CD8-positive, alpha-beta memory T cell (primary cell): ENCODE results near the gene RITA1. TPM values are rescaled to one million over a fixed set of nuclear protein-coding genes. Genes with fewer than 3 reads are reported as not detected.
A peak's percentile ranks its signal among the peaks of the same experiment; 100 is the strongest.

Experiments
- CTCF ChIA-PET: fragments of 350-600 bp; sonication (Branson Sonifier 250); formaldehyde crosslinking; loops from one replicate; lab custom pipeline; 2021; ENCODE audit warnings: antibody characterized with exemption; lab: Charles Lee
- POLR2A ChIA-PET: fragments of 350-600 bp; sonication (Branson Sonifier 250); formaldehyde crosslinking; loops from one replicate; lab custom pipeline; 2021; ENCODE audit warnings: antibody characterized with exemption; lab: Charles Lee
- DNase-seq, 5 donors: peaks; one replicate each; pipeline versions ENCODE4 v3.0.0 to v3.0.0-alpha.2; 2020 to 2022; ENCODE audit warnings: mixed read lengths in 1 of 5
- H3K27ac ChIP-seq: one replicate; pipeline ENCODE4 v1.7.0; 2013; ENCODE audit warnings: low read depth, mild to moderate bottlenecking, low read length, moderate library complexity
- H3K27me3 ChIP-seq: 2 replicates; pipeline ENCODE4 v1.7.0; 2013; ENCODE audit warnings: low read length, mild to moderate bottlenecking; ENCODE audit not compliant: insufficient read depth, poor library complexity, severe bottlenecking
- H3K36me3 ChIP-seq: 2 replicates; pipeline ENCODE4 v1.7.0; 2013; ENCODE audit warnings: mild to moderate bottlenecking, low read length, moderate library complexity; ENCODE audit not compliant: insufficient read depth
- H3K4me1 ChIP-seq: 2 replicates; pipeline ENCODE4 v1.7.0; 2013; ENCODE audit warnings: mild to moderate bottlenecking, low read length, moderate library complexity; ENCODE audit not compliant: insufficient read depth
- H3K4me3 ChIP-seq: 2 replicates; pipeline ENCODE4 v1.7.0; 2013; ENCODE audit warnings: mild to moderate bottlenecking, low read length
- H3K9me3 ChIP-seq: 2 replicates; pipeline ENCODE4 v1.7.0; 2013; ENCODE audit warnings: mild to moderate bottlenecking, low read length
- H3K27ac Mint-ChIP-seq, 8 donors: one replicate each; pipeline ENCODE4 v1.8.0; 2020 to 2021; ENCODE audit warnings: mixed read lengths in 8 of 8, mild to moderate bottlenecking in 6 of 8, inconsistent platforms in 3 of 8, moderate library complexity in 3 of 8
- H3K27me3 Mint-ChIP-seq, 2 donors: one replicate each; pipeline ENCODE4 v1.8.0; 2020 to 2021; ENCODE audit warnings: mixed read lengths in 2 of 2, mild to moderate bottlenecking in 1 of 2, moderate library complexity in 1 of 2
- H3K36me3 Mint-ChIP-seq, 3 donors: one replicate each; pipeline ENCODE4 v1.8.0; 2020 to 2021; ENCODE audit warnings: mixed read lengths in 3 of 3, inconsistent platforms in 1 of 3, mild to moderate bottlenecking in 1 of 3
- H3K4me1 Mint-ChIP-seq, 3 donors: one replicate each; pipeline ENCODE4 v1.8.0; 2020 to 2021; ENCODE audit warnings: mixed read lengths in 3 of 3, inconsistent platforms in 1 of 3, mild to moderate bottlenecking in 1 of 3
- H3K4me3 Mint-ChIP-seq, 7 donors: one replicate each; pipeline ENCODE4 v1.8.0; 2020 to 2021; ENCODE audit warnings: mixed read lengths in 7 of 7, mild to moderate bottlenecking in 6 of 7, moderate library complexity in 4 of 7, inconsistent platforms in 2 of 7
- H3K9me3 Mint-ChIP-seq, 5 donors: one replicate each; pipeline ENCODE4 v1.8.0; 2020 to 2022; ENCODE audit warnings: mixed read lengths in 5 of 5, mild to moderate bottlenecking in 3 of 5, moderate library complexity in 2 of 5, inconsistent platforms in 1 of 5
- polyA plus RNA-seq: library from polyadenylated mRNA; unstranded; fragments of 300-500 nt; fragmentation: Illumina TruSeq; gene quantifications from one replicate; pipeline ENCODE4 v1.2.3, GENCODE V29; 2021
- total RNA-seq, 2 experiments: library from RNA; stranded (reverse); gene quantifications; one replicate each; pipeline ENCODE4 v1.2.3, GENCODE V29; 2021

Gene RITA1
- total and polyA plus RNA-seq, 3 experiments from 2014 or later, result 21.1 to 27.4 (median 22.5) TPM

DNA sequence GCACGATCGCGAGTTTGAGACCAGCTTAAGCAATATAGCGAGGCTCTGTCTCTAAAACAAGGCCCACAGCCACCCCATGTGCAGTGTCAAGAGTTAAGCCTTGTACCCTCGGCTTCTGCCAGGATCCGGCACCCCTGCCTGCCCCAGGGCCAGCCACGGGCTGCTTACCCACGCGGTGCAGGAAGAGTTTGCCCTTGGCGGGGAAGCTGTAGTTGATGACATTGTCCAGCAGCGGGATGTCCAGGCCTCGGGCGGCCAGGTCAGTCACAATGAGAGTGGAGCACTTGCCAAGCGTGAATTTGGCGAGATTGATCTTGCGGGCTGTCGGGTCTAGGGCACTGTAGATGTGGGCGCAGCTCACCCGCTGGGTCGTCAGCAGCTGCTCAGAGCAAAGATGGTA is 13.3 kb upstream of the RITA1 start:
- Mint-ChIP-seq H3K9me3 (no peaks in the 10 kb centered on the region), H3K4me3 (no peak overlapping the region), H3K4me1 (peaks cover 3 to 6% (median 4%) of the 10 kb centered on the region in 3 donors), H3K27ac (peak overlapping the region in 1 of 8 donors; percentile 61), H3K27me3 (no peaks in the 10 kb centered on the region), H3K36me3 (peaks cover 28 to 87% (median 29%) of the 10 kb centered on the region in 3 donors)
- H3K9me3 ChIP-seq, result no peaks in the 10 kb centered on the region
- H3K36me3 ChIP-seq, result peaks cover 60% of the 10 kb centered on the region
- H3K27ac ChIP-seq, result no peak overlapping the region
- ChIA-PET CTCF (interaction anchor here (0.9 to 4.1 kb wide), 6 partner anchors 13 to 272 kb away, joined by 3 to 27 read pairs (median 16); partner anchors contain the start of genes DDX54 and RITA1), POLR2A (interaction anchor here (0.7 kb wide), 1 partner anchor 98 kb away, joined by 7 read pairs; no protein-coding TSS in a partner anchor)
- H3K4me1 ChIP-seq, result no peaks in the 10 kb centered on the region
- no peaks in the 10 kb centered on the region for H3K27me3 ChIP-seq
- H3K4me3 ChIP-seq, result no peak overlapping the region
- DNase-seq, result no peak

DNA sequence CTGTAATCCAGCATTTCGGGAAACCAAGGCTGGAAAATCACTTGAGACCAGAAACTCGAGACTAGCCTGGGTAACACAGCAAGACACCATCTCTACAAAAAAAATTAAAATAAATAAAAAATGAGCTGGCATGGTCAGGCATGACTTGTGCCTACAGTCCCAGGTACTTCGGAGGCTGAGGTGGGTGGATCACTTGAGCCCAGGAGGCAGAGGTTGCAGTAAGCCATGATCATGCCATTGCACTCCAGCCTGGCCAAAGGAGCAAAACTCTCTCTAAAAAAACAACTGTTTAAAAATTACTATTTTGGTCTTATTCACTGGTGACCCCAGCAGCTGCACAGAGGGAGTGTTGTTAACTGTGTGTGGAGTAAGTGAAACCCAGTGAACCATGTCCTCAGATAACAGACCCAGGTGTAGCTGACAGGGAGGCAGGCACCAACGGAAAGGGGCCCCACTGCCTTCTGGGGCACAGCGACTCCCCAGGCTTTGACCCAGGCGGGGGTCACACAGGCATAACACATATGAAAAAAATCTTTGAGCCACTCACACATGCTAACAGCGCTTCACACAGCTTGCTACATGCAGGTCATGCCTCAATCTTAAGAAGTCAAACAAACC is 12.3 kb upstream of the RITA1 start:
- peak overlapping the region in 1 of 8 donors; percentile 32 for H3K27ac Mint-ChIP-seq
- Histone ChIP-seq H3K36me3 (peaks cover 70% of the 10 kb centered on the region), H3K9me3 (no peaks in the 10 kb centered on the region), H3K27ac (no peak overlapping the region), H3K4me1 (no peaks in the 10 kb centered on the region), H3K4me3 (no peak overlapping the region), H3K27me3 (no peaks in the 10 kb centered on the region)
- H3K9me3 Mint-ChIP-seq, result no peaks in the 10 kb centered on the region
- H3K27me3 Mint-ChIP-seq, result no peaks in the 10 kb centered on the region
- CTCF ChIA-PET, result interaction anchor here (1.3 to 4.1 kb wide), 10 partner anchors 8 to 180 kb away, joined by 3 to 27 read pairs (median 13); partner anchors contain the start of genes DDX54 and RITA1
- POLR2A ChIA-PET, result no interaction called here
- H3K36me3 Mint-ChIP-seq, result peaks cover 32 to 88% (median 36%) of the 10 kb centered on the region in 3 donors
- H3K4me3 Mint-ChIP-seq, result no peak overlapping the region
- DNase-seq, result no peak
- peaks cover 4 to 6% (median 5%) of the 10 kb centered on the region in 3 donors for H3K4me1 Mint-ChIP-seq

DNA sequence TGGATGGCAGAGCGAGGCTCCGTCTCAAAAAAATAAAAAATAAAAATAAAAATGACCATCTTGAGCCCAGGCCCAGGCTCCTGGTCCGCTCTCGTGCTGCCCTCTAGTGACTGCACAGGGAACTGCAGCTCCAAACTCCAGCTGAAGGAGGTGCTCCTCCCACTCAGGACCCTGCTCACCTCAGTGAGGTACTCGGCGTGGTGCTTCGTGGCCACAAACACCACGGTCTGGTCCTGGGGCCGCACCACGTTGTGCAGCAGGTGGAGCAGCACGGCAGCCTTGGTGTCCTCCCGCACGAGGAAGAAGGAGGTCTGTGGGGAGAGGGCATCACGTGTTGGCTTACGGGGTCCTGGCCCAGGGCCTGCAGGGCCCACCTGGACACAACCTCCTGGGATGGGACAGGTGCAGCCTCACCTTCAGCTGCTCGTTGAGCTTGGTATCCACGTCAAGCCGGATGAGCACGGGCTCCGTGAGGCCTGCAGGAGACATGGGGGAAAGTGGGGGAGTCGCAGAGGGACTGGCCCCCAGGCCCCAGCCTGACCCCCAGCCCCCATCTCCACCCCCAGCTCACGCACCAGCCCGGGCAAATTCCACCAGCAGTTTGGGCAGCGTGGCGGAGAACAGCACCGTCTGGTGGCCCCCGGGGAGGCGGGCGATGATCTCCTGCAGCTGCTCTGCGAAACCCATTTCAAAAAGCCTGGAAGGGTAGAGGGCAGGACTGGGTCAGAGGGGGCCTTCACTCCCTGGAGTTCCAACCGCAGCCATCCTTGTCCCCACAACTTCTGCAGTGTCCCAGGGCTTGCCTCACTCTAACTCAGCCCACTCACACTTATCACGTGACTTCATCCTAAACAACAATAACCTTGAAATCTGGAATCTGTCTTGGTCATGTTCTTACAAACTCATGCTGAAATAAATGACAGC is 10.8 kb upstream of the RITA1 start:
- ChIA-PET POLR2A (no interaction called here), CTCF (interaction anchor here (0.7 to 4.1 kb wide), 21 partner anchors 9 to 274 kb away, joined by 3 to 27 read pairs (median 5); partner anchors contain the start of genes CFAP73, DDX54, OAS2 and RITA1)
- H3K9me3 ChIP-seq, result no peaks in the 10 kb centered on the region
- H3K27ac ChIP-seq, result no peak overlapping the region
- no peaks in the 10 kb centered on the region for H3K27me3 Mint-ChIP-seq
- H3K27ac Mint-ChIP-seq, result peak overlapping the region in 4 of 8 donors; percentile 6 to 84 (median 66)
- H3K36me3 ChIP-seq, result peaks cover 78% of the 10 kb centered on the region
- no peaks in the 10 kb centered on the region for H3K9me3 Mint-ChIP-seq
- H3K4me1 ChIP-seq, result no peaks in the 10 kb centered on the region
- H3K27me3 ChIP-seq, result no peaks in the 10 kb centered on the region
- H3K4me1 Mint-ChIP-seq, result peaks cover 4 to 6% (median 5%) of the 10 kb centered on the region in 3 donors
- DNase-seq, result peak; percentile 56 to 81 (median 68)
- H3K4me3 ChIP-seq, result no peak overlapping the region
- H3K36me3 Mint-ChIP-seq, result peaks cover 31 to 88% (median 36%) of the 10 kb centered on the region in 3 donors
- H3K4me3 Mint-ChIP-seq, result no peak overlapping the region

DNA sequence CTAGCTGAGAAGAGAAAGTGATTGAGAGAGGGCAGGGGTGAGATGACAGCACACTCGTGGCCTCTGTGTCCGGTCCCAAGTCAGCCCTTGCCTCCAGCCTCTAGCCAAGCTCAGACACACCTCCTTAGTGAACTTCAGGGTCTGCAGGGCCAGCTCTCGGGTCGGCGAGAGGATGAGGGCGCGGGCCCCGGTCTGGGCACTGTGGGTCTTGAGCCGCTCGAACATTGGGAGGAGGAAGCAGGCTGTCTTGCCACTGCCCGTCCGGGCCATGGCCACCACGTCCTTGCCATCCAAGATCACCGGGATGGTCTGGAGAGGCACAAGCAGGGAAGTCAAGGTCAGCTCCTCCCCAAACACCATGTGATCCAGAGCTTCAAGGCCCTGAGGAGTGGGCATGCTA is 6.5 kb upstream of the RITA1 start:
- CTCF ChIA-PET, result interaction anchor here (0.6 to 1.3 kb wide), 4 partner anchors 25 to 156 kb away, joined by 3 to 6 read pairs (median 4); partner anchors contain the start of genes SLC8B1 and TPCN1
- Histone ChIP-seq H3K36me3 (peaks cover 52% of the 10 kb centered on the region), H3K9me3 (no peaks in the 10 kb centered on the region), H3K4me1 (peaks cover 11% of the 10 kb centered on the region), H3K4me3 (no peak overlapping the region), H3K27ac (no peak overlapping the region), H3K27me3 (no peaks in the 10 kb centered on the region)
- Mint-ChIP-seq H3K27me3 (no peaks in the 10 kb centered on the region), H3K4me1 (peaks cover 14 to 28% (median 22%) of the 10 kb centered on the region in 3 donors), H3K36me3 (peaks cover 16 to 76% (median 21%) of the 10 kb centered on the region in 3 donors), H3K9me3 (no peaks in the 10 kb centered on the region), H3K4me3 (no peak overlapping the region), H3K27ac (peak overlapping the region in 1 of 8 donors; percentile 86)
- POLR2A ChIA-PET, result no interaction called here
- no peak for DNase-seq

DNA sequence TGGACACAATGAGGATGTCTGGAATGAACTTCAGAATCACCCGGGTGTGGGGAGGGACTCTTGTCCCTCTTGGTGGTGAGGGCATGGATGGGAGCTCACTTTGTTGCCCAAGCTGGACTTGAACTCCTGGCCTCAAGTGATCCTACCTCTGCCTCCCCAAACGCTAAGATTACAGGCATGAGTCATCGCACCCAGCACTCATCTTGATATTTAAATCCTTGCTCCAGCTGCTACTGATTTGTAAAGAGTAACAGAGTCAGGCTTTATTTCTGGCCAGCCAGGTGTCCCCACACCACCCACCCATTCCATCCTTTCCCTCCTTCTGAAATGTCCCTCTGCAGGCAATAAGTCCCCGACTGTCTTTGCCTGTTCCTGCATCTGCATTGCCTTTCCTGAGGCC is 5.2 kb upstream of the RITA1 start:
- H3K36me3 ChIP-seq, result peaks cover 45% of the 10 kb centered on the region
- H3K27ac Mint-ChIP-seq, result peak overlapping the region in 1 of 8 donors; percentile 95
- H3K4me1 ChIP-seq, result peaks cover 16% of the 10 kb centered on the region
- no peak overlapping the region for H3K27ac ChIP-seq
- H3K4me3 ChIP-seq, result no peak overlapping the region
- POLR2A ChIA-PET, result no interaction called here
- no peaks in the 10 kb centered on the region for H3K9me3 Mint-ChIP-seq
- H3K4me1 Mint-ChIP-seq, result peaks cover 16 to 31% (median 27%) of the 10 kb centered on the region in 3 donors
- CTCF ChIA-PET, result interaction anchor here (2.0 kb wide), 1 partner anchor 131 kb away, joined by 6 read pairs; no protein-coding TSS in a partner anchor
- peak overlapping the region in 1 of 7 donors; percentile 56 for H3K4me3 Mint-ChIP-seq
- peaks cover 12 to 71% (median 15%) of the 10 kb centered on the region in 3 donors for H3K36me3 Mint-ChIP-seq
- H3K27me3 ChIP-seq, result no peaks in the 10 kb centered on the region
- DNase-seq, result no peak
- no peaks in the 10 kb centered on the region for H3K9me3 ChIP-seq
- no peaks in the 10 kb centered on the region for H3K27me3 Mint-ChIP-seq

DNA sequence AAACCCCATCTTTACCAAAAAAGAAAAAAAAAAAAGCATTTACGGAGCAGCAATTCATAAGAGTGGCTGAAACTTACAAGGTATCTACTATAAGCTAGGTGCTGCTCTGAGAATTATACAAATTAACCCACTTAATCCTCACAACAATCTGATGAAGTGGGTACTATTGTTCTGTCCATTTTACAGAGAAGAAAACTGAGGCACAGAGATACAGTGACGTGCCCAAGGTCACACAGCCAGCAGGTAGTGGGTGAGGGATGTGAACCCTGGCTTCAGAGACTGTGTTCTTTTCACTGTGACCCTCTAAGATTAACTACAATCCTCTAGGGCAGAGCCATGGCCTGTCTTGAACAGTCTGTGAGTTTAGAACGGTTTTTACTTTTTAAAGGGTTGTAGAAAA is 3.5 kb upstream of the RITA1 start:
- ChIA-PET POLR2A (interaction anchor here (0.7 kb wide), 1 partner anchor 21 kb away, joined by 3 read pairs; no protein-coding TSS in a partner anchor), CTCF (interaction anchor here (1.5 kb wide), 1 partner anchor 40 kb away, joined by 3 read pairs; no protein-coding TSS in a partner anchor)
- Mint-ChIP-seq H3K36me3 (peaks cover 11 to 64% (median 11%) of the 10 kb centered on the region in 3 donors), H3K4me3 (peak overlapping the region in 1 of 7 donors; percentile 44), H3K4me1 (peaks cover 26 to 41% (median 37%) of the 10 kb centered on the region in 3 donors), H3K27me3 (no peaks in the 10 kb centered on the region), H3K27ac (peak overlapping the region in 2 of 8 donors; percentile 34 to 81), H3K9me3 (no peaks in the 10 kb centered on the region)
- no peak overlapping the region for H3K27ac ChIP-seq
- no peaks in the 10 kb centered on the region for H3K27me3 ChIP-seq
- no peak for DNase-seq
- no peak overlapping the region for H3K4me3 ChIP-seq
- H3K9me3 ChIP-seq, result no peaks in the 10 kb centered on the region
- peaks cover 27% of the 10 kb centered on the region for H3K4me1 ChIP-seq
- peaks cover 40% of the 10 kb centered on the region for H3K36me3 ChIP-seq

DNA sequence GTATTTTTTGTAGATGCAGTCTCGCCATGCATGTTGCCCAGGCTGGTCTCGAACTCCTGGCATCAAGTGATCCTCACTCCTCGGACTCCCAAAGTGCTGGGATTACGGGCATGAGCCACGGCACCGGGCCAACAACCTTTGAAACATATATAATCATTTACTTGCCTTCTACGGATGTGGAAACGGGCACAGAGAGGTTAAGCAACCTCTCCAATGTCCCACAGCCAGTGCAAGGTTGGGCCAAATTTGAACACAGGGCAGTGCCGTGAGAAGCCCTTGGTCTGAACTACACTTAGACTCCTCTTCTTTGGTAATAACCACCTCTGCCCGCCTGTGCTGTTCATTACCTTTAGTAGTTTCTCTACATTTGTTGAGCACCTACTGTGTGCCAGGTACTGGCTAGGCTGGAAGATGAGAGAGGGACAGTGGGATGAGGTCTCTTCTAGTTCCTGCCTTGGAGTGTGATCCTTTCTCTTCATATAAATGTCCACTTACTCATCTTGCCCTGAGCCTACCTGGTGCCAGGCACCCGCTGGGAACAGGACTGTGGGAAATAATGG is 2.4 kb upstream of the RITA1 start:
- Mint-ChIP-seq H3K9me3 (no peaks in the 10 kb centered on the region), H3K4me1 (peaks cover 28 to 51% (median 45%) of the 10 kb centered on the region in 3 donors), H3K27me3 (no peaks in the 10 kb centered on the region), H3K36me3 (peaks cover 2 to 57% (median 4%) of the 10 kb centered on the region in 3 donors), H3K4me3 (peak overlapping the region; percentile 28 to 100 (median 48)), H3K27ac (peak overlapping the region in 6 of 8 donors; percentile 27 to 98 (median 56))
- Histone ChIP-seq H3K27me3 (no peaks in the 10 kb centered on the region), H3K4me3 (no peak overlapping the region), H3K27ac (no peak overlapping the region), H3K36me3 (peaks cover 28% of the 10 kb centered on the region), H3K9me3 (no peaks in the 10 kb centered on the region), H3K4me1 (peaks cover 31% of the 10 kb centered on the region)
- POLR2A ChIA-PET, result no interaction called here
- CTCF ChIA-PET, result interaction anchor here (4.0 kb wide), 1 partner anchor 9 kb away, joined by 27 read pairs; no protein-coding TSS in a partner anchor
- no peak for DNase-seq
